ENCODE measurements around the gene EXOC4. TPM values are rescaled to one million over a fixed set of nuclear protein-coding genes. Genes with fewer than 3 reads are reported as not detected.
A peak's percentile ranks its signal among the peaks of the same experiment; 100 is the strongest.

The EXOC4 gene
- total and polyA plus RNA-seq, 2 donors from 2014 or later = 22.8 to 78.7 TPM

DNA sequence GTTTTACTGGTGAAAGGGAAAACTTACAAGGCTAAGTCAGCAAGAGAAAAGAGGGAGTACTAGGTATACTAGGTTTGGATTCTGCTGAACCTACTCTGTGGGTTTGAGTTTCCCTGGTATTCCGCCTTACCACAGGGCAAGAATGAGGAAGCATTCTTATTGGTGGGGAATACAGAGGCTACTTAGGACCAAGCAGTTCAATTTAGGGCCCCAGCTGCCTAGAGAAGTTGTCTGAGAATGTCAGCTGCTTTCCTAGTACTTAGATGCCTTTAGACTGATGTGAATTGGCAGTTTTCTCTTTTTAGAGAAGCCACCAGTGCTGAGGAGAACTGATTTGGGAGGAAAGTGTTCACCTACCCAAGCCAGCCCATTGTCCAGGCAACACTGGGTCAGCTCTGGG, 465.3 kb downstream of the EXOC4 start:
- H3K4me3 ChIP-seq (ENCODE audit: low read length in 3 of 3) = no peak overlapping the region
- H3K9me3 ChIP-seq (ENCODE audit: control insufficient read depth in 2 of 3, insufficient read depth in 1 of 3, low read length in 3 of 3) = no peaks in the 10 kb centered on the region
- no peaks in the 10 kb centered on the region for H3K36me3 ChIP-seq (ENCODE audit: control insufficient read depth in 2 of 3, insufficient read depth in 3 of 3, low read length in 3 of 3)
- FAIRE-seq (no peak), DNase-seq (no peak)
- no peaks in the 10 kb centered on the region for H3K27me3 ChIP-seq (ENCODE audit: control insufficient read depth, insufficient read depth, low read length)
- no peak overlapping the region for H3K9ac ChIP-seq (ENCODE audit: low read length in 3 of 3)
- intact Hi-C loops (cut with DNase I) = no loop called here
- TF ChIP-seq, protein P1, sequence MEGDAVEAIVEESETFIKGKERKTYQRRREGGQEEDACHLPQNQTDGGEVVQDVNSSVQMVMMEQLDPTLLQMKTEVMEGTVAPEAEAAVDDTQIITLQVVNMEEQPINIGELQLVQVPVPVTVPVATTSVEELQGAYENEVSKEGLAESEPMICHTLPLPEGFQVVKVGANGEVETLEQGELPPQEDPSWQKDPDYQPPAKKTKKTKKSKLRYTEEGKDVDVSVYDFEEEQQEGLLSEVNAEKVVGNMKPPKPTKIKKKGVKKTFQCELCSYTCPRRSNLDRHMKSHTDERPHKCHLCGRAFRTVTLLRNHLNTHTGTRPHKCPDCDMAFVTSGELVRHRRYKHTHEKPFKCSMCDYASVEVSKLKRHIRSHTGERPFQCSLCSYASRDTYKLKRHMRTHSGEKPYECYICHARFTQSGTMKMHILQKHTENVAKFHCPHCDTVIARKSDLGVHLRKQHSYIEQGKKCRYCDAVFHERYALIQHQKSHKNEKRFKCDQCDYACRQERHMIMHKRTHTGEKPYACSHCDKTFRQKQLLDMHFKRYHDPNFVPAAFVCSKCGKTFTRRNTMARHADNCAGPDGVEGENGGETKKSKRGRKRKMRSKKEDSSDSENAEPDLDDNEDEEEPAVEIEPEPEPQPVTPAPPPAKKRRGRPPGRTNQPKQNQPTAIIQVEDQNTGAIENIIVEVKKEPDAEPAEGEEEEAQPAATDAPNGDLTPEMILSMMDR (IDR thresholded peaks at IDR 0.05; ENCODE audit: borderline replicate concordance, extremely low read depth, insufficient read depth) = no peak
- H3K27ac ChIP-seq (ENCODE audit: low read depth in 2 of 2, low read length in 2 of 2) = no peak overlapping the region
- no peaks in the 10 kb centered on the region for H3K4me1 ChIP-seq (ENCODE audit: control insufficient read depth in 2 of 3, insufficient read depth in 2 of 3, low read depth in 1 of 3, low read length in 3 of 3)

DNA sequence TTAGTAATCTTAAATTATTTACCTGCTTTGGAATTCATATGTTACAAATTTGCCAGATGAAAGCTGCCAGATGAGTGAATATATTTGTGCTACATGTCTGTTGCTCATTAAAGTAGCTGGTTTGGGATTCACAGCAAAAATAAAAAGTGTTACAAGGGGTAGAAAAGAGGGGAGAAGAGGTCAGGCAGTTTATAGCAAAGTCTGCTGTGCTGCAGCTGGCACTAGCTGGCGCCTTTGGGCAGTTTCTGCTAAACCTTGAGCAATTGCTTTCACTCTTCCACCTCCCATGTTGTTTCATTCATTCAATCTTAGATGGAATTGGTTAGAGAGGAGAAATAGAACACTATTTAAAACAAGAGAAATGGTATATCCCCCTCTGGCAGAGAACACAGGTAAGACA, 470.2 kb downstream of the EXOC4 start:
- Histone ChIP-seq H3K36me3 (ENCODE audit: control insufficient read depth in 2 of 3, insufficient read depth in 3 of 3, low read length in 3 of 3) (no peaks in the 10 kb centered on the region), H3K27me3 (ENCODE audit: control insufficient read depth, insufficient read depth, low read length) (no peaks in the 10 kb centered on the region), H3K4me1 (ENCODE audit: control insufficient read depth in 2 of 3, insufficient read depth in 2 of 3, low read depth in 1 of 3, low read length in 3 of 3) (no peaks in the 10 kb centered on the region), H3K9ac (ENCODE audit: low read length in 3 of 3) (no peak overlapping the region), H3K4me3 (ENCODE audit: low read length in 3 of 3) (no peak overlapping the region), H3K27ac (ENCODE audit: low read depth in 2 of 2, low read length in 2 of 2) (no peak overlapping the region), H3K9me3 (ENCODE audit: control insufficient read depth in 2 of 3, insufficient read depth in 1 of 3, low read length in 3 of 3) (no peaks in the 10 kb centered on the region)
- intact Hi-C loops (cut with DNase I) = no loop called here
- FAIRE-seq = no peak
- TF ChIP-seq, protein P1 (IDR thresholded peaks at IDR 0.05; ENCODE audit: borderline replicate concordance, extremely low read depth, insufficient read depth) = no peak
- no peak for DNase-seq

DNA sequence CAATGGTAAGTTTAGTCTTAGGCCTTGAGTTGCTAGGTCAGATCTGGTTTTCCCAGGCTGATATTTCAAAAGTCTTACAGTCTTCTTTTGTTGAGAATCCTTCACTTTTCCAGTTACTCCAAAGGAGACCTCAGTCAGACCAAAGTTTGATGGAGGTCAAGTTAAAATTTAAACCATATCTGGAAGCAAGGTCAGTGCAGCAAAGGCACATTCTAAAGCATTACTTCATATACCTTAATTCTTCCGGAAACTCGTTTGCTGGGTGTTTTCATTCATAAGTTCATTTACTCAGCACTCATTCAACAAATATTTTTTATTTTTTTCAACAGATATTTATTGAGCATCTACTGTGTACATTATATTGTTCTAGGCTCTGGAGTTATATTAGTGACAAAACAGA, 471.3 kb downstream of the EXOC4 start:
- no peaks in the 10 kb centered on the region for H3K27me3 ChIP-seq (ENCODE audit: control insufficient read depth, insufficient read depth, low read length)
- H3K27ac ChIP-seq (ENCODE audit: low read depth in 2 of 2, low read length in 2 of 2) = no peak overlapping the region
- no peak for DNase-seq
- no peaks in the 10 kb centered on the region for H3K9me3 ChIP-seq (ENCODE audit: control insufficient read depth in 2 of 3, insufficient read depth in 1 of 3, low read length in 3 of 3)
- FAIRE-seq = peak; percentile 35
- H3K9ac ChIP-seq (ENCODE audit: low read length in 3 of 3) = no peak overlapping the region
- no peaks in the 10 kb centered on the region for H3K36me3 ChIP-seq (ENCODE audit: control insufficient read depth in 2 of 3, insufficient read depth in 3 of 3, low read length in 3 of 3)
- H3K4me1 ChIP-seq (ENCODE audit: control insufficient read depth in 2 of 3, insufficient read depth in 2 of 3, low read depth in 1 of 3, low read length in 3 of 3) = no peaks in the 10 kb centered on the region
- intact Hi-C loops (cut with DNase I) = no loop called here
- TF ChIP-seq, protein P1 (IDR thresholded peaks at IDR 0.05; ENCODE audit: borderline replicate concordance, extremely low read depth, insufficient read depth) = no peak
- H3K4me3 ChIP-seq (ENCODE audit: low read length in 3 of 3) = no peak overlapping the region

DNA sequence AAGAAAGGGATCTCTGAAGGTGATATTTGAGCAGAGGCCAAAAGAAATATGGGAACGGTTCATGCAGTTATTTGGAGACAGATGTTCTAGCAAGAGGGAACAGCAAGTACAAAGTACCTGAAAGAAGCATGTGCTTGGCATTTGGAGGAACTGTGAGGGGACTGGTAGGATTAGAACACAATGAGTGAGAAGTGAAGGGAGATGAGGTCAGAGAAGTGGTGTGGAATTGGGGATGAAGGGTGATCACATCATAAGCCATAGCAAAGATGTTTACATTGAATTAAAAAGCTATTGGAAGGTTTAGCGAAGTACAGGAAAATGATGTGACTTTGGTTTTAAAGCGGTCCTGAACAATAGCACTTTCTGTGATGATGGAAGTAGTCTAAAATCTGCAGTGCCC, 471.8 kb downstream of the EXOC4 start:
- H3K36me3 ChIP-seq (ENCODE audit: control insufficient read depth in 2 of 3, insufficient read depth in 3 of 3, low read length in 3 of 3) = no peaks in the 10 kb centered on the region
- no peaks in the 10 kb centered on the region for H3K4me1 ChIP-seq (ENCODE audit: control insufficient read depth in 2 of 3, insufficient read depth in 2 of 3, low read depth in 1 of 3, low read length in 3 of 3)
- no peaks in the 10 kb centered on the region for H3K9me3 ChIP-seq (ENCODE audit: control insufficient read depth in 2 of 3, insufficient read depth in 1 of 3, low read length in 3 of 3)
- intact Hi-C loops (cut with DNase I) = no loop called here
- TF ChIP-seq, protein P1 (IDR thresholded peaks at IDR 0.05; ENCODE audit: borderline replicate concordance, extremely low read depth, insufficient read depth) = no peak
- no peak overlapping the region for H3K4me3 ChIP-seq (ENCODE audit: low read length in 3 of 3)
- H3K27me3 ChIP-seq (ENCODE audit: control insufficient read depth, insufficient read depth, low read length) = no peaks in the 10 kb centered on the region
- DNase-seq (no peak), FAIRE-seq (no peak)
- H3K9ac ChIP-seq (ENCODE audit: low read length in 3 of 3) = no peak overlapping the region
- H3K27ac ChIP-seq (ENCODE audit: low read depth in 2 of 2, low read length in 2 of 2) = no peak overlapping the region

Data from kidney (tissue), 14 donors.